ENCODE results near the gene GPX7. TPM values are rescaled to one million over a fixed set of nuclear protein-coding genes. Genes with fewer than 3 reads are reported as not detected.

Gene GPX7
- total RNA-seq, 2 experiments from 2014 or later: 21.5 TPM

DNA sequence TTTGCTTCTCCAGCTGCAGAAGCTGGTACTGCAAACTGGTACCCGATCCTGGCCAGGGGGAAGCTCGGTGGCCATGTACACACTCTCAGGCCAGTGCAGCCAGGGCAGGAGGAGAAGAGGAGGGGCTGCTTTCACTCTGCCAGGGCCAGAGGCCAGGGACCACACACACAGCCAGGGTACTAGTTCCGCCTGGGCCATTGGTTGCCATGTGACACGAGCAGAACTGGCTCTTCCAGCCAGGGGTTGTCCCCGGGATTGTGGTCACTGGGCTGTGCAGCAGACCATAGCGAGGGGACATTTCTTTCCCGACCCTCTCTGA is 27.1 kb downstream of the GPX7 start:
- no peak overlapping the region for H3K27ac Mint-ChIP-seq
- ChIA-PET CTCF (no interaction called here), POLR2A (no interaction called here)
- H3K9me3 Mint-ChIP-seq: no peaks in the 10 kb centered on the region
- H3K36me3 Mint-ChIP-seq (ENCODE audit: low read depth): peaks cover 7% of the 10 kb centered on the region
- ATAC-seq (no peak), DNase-seq (no peak)
- peaks cover 38% of the 10 kb centered on the region for H3K4me1 Mint-ChIP-seq (ENCODE audit: low read depth)
- H3K27me3 Mint-ChIP-seq: no peaks in the 10 kb centered on the region
- no peak overlapping the region for H3K4me3 Mint-ChIP-seq
- TF ChIP-seq, protein P1, sequence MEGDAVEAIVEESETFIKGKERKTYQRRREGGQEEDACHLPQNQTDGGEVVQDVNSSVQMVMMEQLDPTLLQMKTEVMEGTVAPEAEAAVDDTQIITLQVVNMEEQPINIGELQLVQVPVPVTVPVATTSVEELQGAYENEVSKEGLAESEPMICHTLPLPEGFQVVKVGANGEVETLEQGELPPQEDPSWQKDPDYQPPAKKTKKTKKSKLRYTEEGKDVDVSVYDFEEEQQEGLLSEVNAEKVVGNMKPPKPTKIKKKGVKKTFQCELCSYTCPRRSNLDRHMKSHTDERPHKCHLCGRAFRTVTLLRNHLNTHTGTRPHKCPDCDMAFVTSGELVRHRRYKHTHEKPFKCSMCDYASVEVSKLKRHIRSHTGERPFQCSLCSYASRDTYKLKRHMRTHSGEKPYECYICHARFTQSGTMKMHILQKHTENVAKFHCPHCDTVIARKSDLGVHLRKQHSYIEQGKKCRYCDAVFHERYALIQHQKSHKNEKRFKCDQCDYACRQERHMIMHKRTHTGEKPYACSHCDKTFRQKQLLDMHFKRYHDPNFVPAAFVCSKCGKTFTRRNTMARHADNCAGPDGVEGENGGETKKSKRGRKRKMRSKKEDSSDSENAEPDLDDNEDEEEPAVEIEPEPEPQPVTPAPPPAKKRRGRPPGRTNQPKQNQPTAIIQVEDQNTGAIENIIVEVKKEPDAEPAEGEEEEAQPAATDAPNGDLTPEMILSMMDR (IDR thresholded peaks at IDR 0.05): no peak
- intact Hi-C loops (cut with micrococcal nuclease): no loop called here

DNA sequence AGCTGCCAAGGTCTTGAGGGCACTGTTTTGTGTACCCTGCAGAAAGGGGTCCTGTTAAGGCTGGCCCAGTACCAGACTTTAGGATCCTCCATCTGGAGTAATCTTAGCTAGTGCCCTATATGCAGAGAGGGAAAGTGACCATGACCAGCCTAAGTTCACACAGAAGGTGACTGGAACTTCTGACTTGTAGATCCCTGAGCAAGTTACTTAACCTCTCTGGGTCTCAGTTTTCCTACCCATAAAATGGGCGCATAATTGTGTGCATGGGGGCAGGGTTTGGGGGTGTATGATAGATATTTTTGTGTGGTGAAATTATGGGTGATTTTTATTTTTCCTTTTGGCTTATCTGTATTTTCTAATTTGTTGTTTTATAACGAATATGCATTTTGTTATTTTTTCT is 27.5 kb downstream of the GPX7 start:
- H3K36me3 Mint-ChIP-seq (ENCODE audit: low read depth): peaks cover 7% of the 10 kb centered on the region
- no peak for DNase-seq
- intact Hi-C loops (cut with micrococcal nuclease): no loop called here
- no peak overlapping the region for H3K27ac Mint-ChIP-seq
- no peak overlapping the region for H3K4me3 Mint-ChIP-seq
- ChIA-PET CTCF (no interaction called here), POLR2A (no interaction called here)
- TF ChIP-seq, protein P1 (IDR thresholded peaks at IDR 0.05): no peak
- H3K4me1 Mint-ChIP-seq (ENCODE audit: low read depth): peaks cover 42% of the 10 kb centered on the region
- no peaks in the 10 kb centered on the region for H3K27me3 Mint-ChIP-seq
- no peaks in the 10 kb centered on the region for H3K9me3 Mint-ChIP-seq
- no peak for ATAC-seq

DNA sequence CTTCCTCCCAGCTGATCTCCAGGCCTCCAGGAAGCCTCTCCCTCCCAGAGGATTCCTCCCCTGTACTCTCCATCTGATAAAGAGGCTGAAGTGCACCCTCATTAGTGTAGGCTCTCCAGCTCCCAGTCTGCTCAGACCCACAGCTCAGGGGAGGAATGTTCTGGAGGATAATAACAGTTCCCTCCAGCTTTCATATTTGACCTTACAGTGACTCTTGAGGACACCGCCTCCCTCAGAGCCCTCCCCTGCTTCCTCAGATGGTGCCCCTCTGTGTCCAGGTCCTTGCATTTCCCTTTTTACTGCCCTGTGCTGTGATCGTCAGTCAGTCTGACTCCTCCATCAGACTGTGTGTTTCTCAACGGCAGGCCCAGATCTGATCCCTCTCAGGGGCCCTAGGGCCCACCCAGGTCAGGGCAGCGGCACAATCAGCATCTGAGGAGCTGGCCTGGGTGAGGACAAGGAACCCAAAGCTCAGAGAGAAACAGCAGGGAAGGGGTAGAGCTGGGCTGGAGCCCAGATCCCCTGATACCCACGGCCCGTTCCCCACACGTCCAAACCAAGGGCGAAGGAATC is 29.7 kb downstream of the GPX7 start:
- peak; percentile 11 for DNase-seq
- intact Hi-C loops (cut with micrococcal nuclease): no loop called here
- no peak for ATAC-seq
- Mint-ChIP-seq H3K36me3 (ENCODE audit: low read depth) (peaks cover 7% of the 10 kb centered on the region), H3K27me3 (no peaks in the 10 kb centered on the region), H3K4me3 (peak overlapping the region; percentile 84), H3K4me1 (ENCODE audit: low read depth) (peaks cover 54% of the 10 kb centered on the region), H3K27ac (peak overlapping the region; percentile 95), H3K9me3 (no peaks in the 10 kb centered on the region)
- TF ChIP-seq, protein P1 (IDR thresholded peaks at IDR 0.05): no peak
- POLR2A ChIA-PET: interaction anchor here (0.6 to 3.2 kb wide), 12 partner anchors 10 to 228 kb away, joined by 3 to 20 read pairs (median 8); partner anchors contain the start of genes ORC1, PRPF38A and TUT4
- CTCF ChIA-PET: interaction anchor here (0.6 to 1.8 kb wide), 3 partner anchors 11 to 69 kb away, joined by 3 to 6 read pairs (median 3); no protein-coding TSS in a partner anchor

DNA sequence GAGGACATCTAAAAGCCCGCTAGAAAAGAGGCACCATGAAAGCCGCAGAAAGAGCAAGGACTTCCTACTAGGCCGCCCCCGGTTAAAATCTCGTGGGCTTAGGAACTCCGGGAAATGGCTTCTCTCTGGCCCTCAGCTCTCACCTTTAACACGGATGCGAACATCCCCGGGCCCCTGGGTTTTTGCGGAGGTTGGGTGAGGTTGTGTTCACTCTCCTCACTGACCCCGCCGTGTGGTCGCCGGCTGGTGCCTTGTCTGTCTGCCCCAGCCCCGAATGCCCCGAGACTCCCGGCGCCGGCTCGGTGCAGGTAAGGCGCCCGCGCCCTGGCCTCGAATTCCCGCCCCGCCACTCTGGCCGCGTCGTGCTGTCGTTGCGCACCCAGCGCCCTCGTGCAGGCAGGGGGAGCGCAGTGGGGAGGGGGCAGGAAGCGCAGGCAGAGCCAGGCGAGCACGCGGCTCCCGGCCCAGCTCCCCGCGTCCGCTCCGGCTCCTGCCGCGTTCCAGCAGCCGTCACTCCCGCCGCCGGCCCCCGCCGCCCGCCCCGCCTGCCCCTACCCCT is 30.6 kb downstream of the GPX7 start, which contains the start of gene SHISAL2A:
Gene SHISAL2A (plus strand): TSS at position 437 of the 559 bp plus-strand sequence. CDS start 326 bp downstream, outside the sequence.
- TF ChIP-seq, protein P1 (IDR thresholded peaks at IDR 0.05): no peak
- intact Hi-C loops (cut with micrococcal nuclease): no loop called here
- Mint-ChIP-seq H3K4me3 (peak within 1 kb of the TSS; percentile 84), H3K9me3 (no peaks in the 10 kb centered on the region), H3K4me1 (ENCODE audit: low read depth) (peaks cover 59% of the 10 kb centered on the region), H3K27ac (peak within 1 kb of the TSS; percentile 95), H3K27me3 (no peaks in the 10 kb centered on the region), H3K36me3 (ENCODE audit: low read depth) (peaks cover 10% of the 10 kb centered on the region)
- CTCF ChIA-PET: interaction anchor here (1.2 to 1.8 kb wide), 2 partner anchors 31 to 53 kb away, joined by 3 to 6 read pairs; no protein-coding TSS in a partner anchor
- DNase-seq: peak; percentile 67
- POLR2A ChIA-PET: interaction anchor here (0.6 to 3.2 kb wide), 20 partner anchors 8 to 1991 kb away, joined by 3 to 20 read pairs (median 4); partner anchors contain the start of genes ORC1, PRPF38A and TUT4
- ATAC-seq: peak; percentile 21

DNA sequence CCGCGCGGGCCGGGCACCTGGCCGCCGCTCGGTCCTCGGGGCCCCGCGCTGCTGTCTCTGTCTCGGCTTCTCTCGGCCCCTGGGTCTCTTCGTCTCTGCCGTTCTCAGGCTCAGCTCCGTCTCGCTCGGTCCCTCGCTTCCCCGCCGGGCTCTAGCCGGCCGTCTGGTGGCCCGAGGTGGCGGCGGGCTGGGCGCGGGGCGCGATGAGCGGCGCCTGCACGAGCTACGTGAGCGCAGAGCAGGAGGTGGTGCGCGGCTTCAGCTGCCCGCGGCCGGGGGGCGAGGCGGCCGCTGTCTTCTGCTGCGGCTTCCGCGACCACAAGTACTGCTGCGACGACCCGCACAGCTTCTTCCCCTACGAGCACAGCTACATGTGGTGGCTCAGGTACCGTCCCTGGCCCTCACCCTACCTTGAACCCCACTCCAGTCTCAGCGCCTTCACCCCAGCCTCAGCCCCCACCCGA is 31.2 kb downstream of the GPX7 start:
- TF ChIP-seq, protein P1 (IDR thresholded peaks at IDR 0.05): no peak
- H3K27ac Mint-ChIP-seq: peak overlapping the region; percentile 95
- POLR2A ChIA-PET: interaction anchor here (0.6 to 3.2 kb wide), 17 partner anchors 8 to 373 kb away, joined by 3 to 20 read pairs (median 6); partner anchors contain the start of genes ORC1, PRPF38A and TUT4
- H3K4me3 Mint-ChIP-seq: peak overlapping the region; percentile 84
- peaks cover 64% of the 10 kb centered on the region for H3K4me1 Mint-ChIP-seq (ENCODE audit: low read depth)
- ATAC-seq (peak; percentile 4), DNase-seq (peak; percentile 55)
- CTCF ChIA-PET: interaction anchor here (1.2 to 1.8 kb wide), 2 partner anchors 32 to 53 kb away, joined by 3 to 6 read pairs; no protein-coding TSS in a partner anchor
- intact Hi-C loops (cut with micrococcal nuclease): no loop called here
- H3K36me3 Mint-ChIP-seq (ENCODE audit: low read depth): peaks cover 13% of the 10 kb centered on the region
- H3K27me3 Mint-ChIP-seq: no peaks in the 10 kb centered on the region
- H3K9me3 Mint-ChIP-seq: no peaks in the 10 kb centered on the region
